IMR-90 (cell line): ENCODE results near the gene COLEC11. TPM values are rescaled to one million over a fixed set of nuclear protein-coding genes. Genes with fewer than 3 reads are reported as not detected.
A peak's percentile ranks its signal among the peaks of the same experiment; 100 is the strongest.

Experiments
- ATAC-seq: fragments of 200-7000 bp; cut with Tn5 transposase; 2 replicates; pipeline ENCODE4 v1.9.1; 2020; ENCODE audit warnings: low read depth, mild to moderate bottlenecking, moderate library complexity
- BruUV-seq: library from RNA; stranded (reverse); fragments of 400-500 nt; replicated peaks from 2 replicates; lab custom pipeline; 2021; lab: Mats Ljungman, UMichigan
- CTCF ChIA-PET: fragments of 300-600 bp; formaldehyde crosslinking; extraction: SDS; loops from one replicate; lab custom pipeline; 2021; ENCODE audit warnings: antibody characterized with exemption; lab: Yijun Ruan, JAX
- POLR2A ChIA-PET: fragments of 300-600 bp; sonication (Branson Sonifier 250); formaldehyde crosslinking; loops from one replicate; lab custom pipeline; 2022; ENCODE audit warnings: antibody characterized with exemption; ENCODE audit not compliant: unreplicated experiment; lab: Charles Lee
- DNase-seq: peaks from one replicate; pipeline ENCODE4 v3.0.0; 2013
- H2AFZ ChIP-seq: replicated peaks from 2 replicates; pipeline ENCODE3; 2013; ENCODE audit warnings: low read length, mild to moderate bottlenecking; ENCODE audit not compliant: poor library complexity
- H2AK5ac ChIP-seq: 2 replicates; pipeline ENCODE4 v1.6.1; 2013; ENCODE audit warnings: low read depth, low read length, inconsistent platforms
- H2AK9ac ChIP-seq: replicated peaks from 2 replicates; pipeline ENCODE3; 2013; ENCODE audit warnings: mild to moderate bottlenecking, low read depth, low read length, moderate library complexity; ENCODE audit not compliant: poor library complexity
- H2BK120ac ChIP-seq: 2 replicates; pipeline ENCODE4 v1.6.1; 2013; ENCODE audit warnings: low read depth, low read length, inconsistent platforms
- H2BK15ac ChIP-seq: 3 replicates; pipeline ENCODE4 v1.6.1; 2013; ENCODE audit warnings: low read depth, low read length, inconsistent platforms
- H2BK20ac ChIP-seq: 2 replicates; pipeline ENCODE4 v1.6.1; 2013; ENCODE audit warnings: low read depth, mild to moderate bottlenecking, inconsistent platforms, low read length, moderate library complexity
- H2BK5ac ChIP-seq: 2 replicates; pipeline ENCODE4 v1.6.1; 2013; ENCODE audit warnings: mild to moderate bottlenecking, low read depth, low read length, inconsistent platforms; ENCODE audit not compliant: poor library complexity, severe bottlenecking
- H3K14ac ChIP-seq: replicated peaks from 2 replicates; pipeline ENCODE4 v1.6.1; 2013; ENCODE audit warnings: low read depth, low read length, inconsistent platforms
- H3K18ac ChIP-seq: 2 replicates; pipeline ENCODE4 v1.6.1; 2013; ENCODE audit warnings: low read depth, low read length, control low read depth
- H3K23ac ChIP-seq: 2 replicates; pipeline ENCODE4 v1.6.1; 2013; ENCODE audit warnings: low read depth, low read length, inconsistent platforms
- H3K27ac ChIP-seq: 2 replicates; pipeline ENCODE4 v1.5.1; 2013; ENCODE audit warnings: mild to moderate bottlenecking, control low read depth, low read length; ENCODE audit not compliant: insufficient read depth
- H3K27me3 ChIP-seq: 2 replicates; pipeline ENCODE4 v1.6.1; 2013; ENCODE audit warnings: low read length; ENCODE audit not compliant: control insufficient read depth, insufficient read depth
- H3K36me3 ChIP-seq: 2 replicates; pipeline ENCODE4 v1.6.1; 2013; ENCODE audit warnings: low read length, mixed read lengths; ENCODE audit not compliant: control insufficient read depth, insufficient read depth
- H3K4ac ChIP-seq: 2 replicates; pipeline ENCODE4 v1.6.1; 2013; ENCODE audit warnings: low read depth, low read length, inconsistent platforms
- H3K4me1 ChIP-seq: 2 replicates; pipeline ENCODE4 v1.6.1; 2013; ENCODE audit warnings: low read length, mixed read lengths; ENCODE audit not compliant: control insufficient read depth, insufficient read depth
- H3K4me2 ChIP-seq: 2 replicates; pipeline ENCODE4 v1.6.1; 2013; ENCODE audit warnings: low read depth, mild to moderate bottlenecking, control low read depth, low read length, moderate library complexity
- H3K4me3 ChIP-seq: 2 replicates; pipeline ENCODE4 v1.5.1; 2013; ENCODE audit warnings: low read depth, mild to moderate bottlenecking, control low read depth, low read length, moderate library complexity; ENCODE audit not compliant: insufficient read depth
- H3K56ac ChIP-seq: 2 replicates; pipeline ENCODE4 v1.6.1; 2013; ENCODE audit warnings: low read length, inconsistent platforms; ENCODE audit not compliant: insufficient read depth; ENCODE audit errors: extremely low read depth
- H3K79me1 ChIP-seq, 2 experiments: 2 replicates each; pipeline ENCODE4 v1.6.1; 2013; ENCODE audit warnings: low read length in 2 of 2, inconsistent platforms in 1 of 2, low read depth in 1 of 2
- H3K9ac ChIP-seq: 2 replicates; pipeline ENCODE4 v1.6.1; 2013; ENCODE audit warnings: low read depth, low read length, control low read depth
- H3K9me1 ChIP-seq: 2 replicates; pipeline ENCODE4 v1.6.1; 2013; ENCODE audit warnings: low read length, inconsistent platforms; ENCODE audit not compliant: insufficient read depth
- H3K9me3 ChIP-seq: 2 replicates; pipeline ENCODE4 v1.6.1; 2013; ENCODE audit warnings: low read length; ENCODE audit not compliant: control insufficient read depth, insufficient read depth
- H4K20me1 ChIP-seq: 2 replicates; pipeline ENCODE4 v1.6.1; 2013; ENCODE audit warnings: low read length, inconsistent platforms; ENCODE audit not compliant: insufficient read depth
- H4K5ac ChIP-seq: 2 replicates; pipeline ENCODE4 v1.6.1; 2013; ENCODE audit warnings: mild to moderate bottlenecking, low read depth, low read length, control low read depth
- H4K8ac ChIP-seq, 2 experiments: 2 replicates each; pipeline ENCODE4 v1.6.1; 2013; ENCODE audit warnings: low read depth in 2 of 2, low read length in 2 of 2, control low read depth in 1 of 2, inconsistent platforms in 1 of 2
- H4K91ac ChIP-seq: 2 replicates; pipeline ENCODE4 v1.6.1; 2013; ENCODE audit warnings: low read depth, low read length, inconsistent platforms; ENCODE audit not compliant: insufficient read depth
- BHLHE40 ChIP-seq: fragments of 150-350 bp; IDR thresholded peaks from 2 replicates; pipeline ENCODE4 v1.6.1; 2016; ENCODE audit warnings: mild to moderate bottlenecking, low read depth, low read length
- CEBPB ChIP-seq: IDR thresholded peaks from 2 replicates; pipeline ENCODE4 v1.6.1; 2012; ENCODE audit warnings: low read depth, low read length, improper control_type of control experiment
- CHD1 ChIP-seq: IDR thresholded peaks from 2 replicates; pipeline ENCODE4 v1.6.1; 2012; ENCODE audit warnings: low read depth, low read length, improper control_type of control experiment
- CTCF ChIP-seq: conservative IDR thresholded peaks from 2 replicates; pipeline ENCODE4 v1.5.1; 2012; ENCODE audit warnings: mild to moderate bottlenecking, low read depth, low read length, improper control_type of control experiment
- FOS ChIP-seq: fragments of 150-350 bp; IDR thresholded peaks from 2 replicates; pipeline ENCODE4 v1.6.1; 2016; ENCODE audit warnings: low read depth, low read length
- MAFK ChIP-seq: IDR thresholded peaks from 2 replicates; pipeline ENCODE4 v1.6.1; 2012; ENCODE audit warnings: low read depth, low read length, improper control_type of control experiment
- MAZ ChIP-seq: IDR thresholded peaks from 2 replicates; pipeline ENCODE4 v1.6.1; 2012; ENCODE audit warnings: low read depth, mild to moderate bottlenecking, low read length, improper control_type of control experiment, moderate library complexity, borderline replicate concordance
- NFE2L2 ChIP-seq: fragments of 150-350 bp; IDR thresholded peaks from 2 replicates; pipeline ENCODE4 v1.6.1; 2016; ENCODE audit warnings: low read depth, mild to moderate bottlenecking, low read length
- POLR2A ChIP-seq: IDR thresholded peaks from 2 replicates; pipeline ENCODE4 v1.6.1; 2012; ENCODE audit warnings: mild to moderate bottlenecking, low read depth, low read length
- SMC3 ChIP-seq: fragments of 150-350 bp; IDR thresholded peaks from 2 replicates; pipeline ENCODE4 v1.6.1; 2016; ENCODE audit warnings: low read depth, mild to moderate bottlenecking, antibody characterized with exemption, low read length, moderate library complexity
- USF2 ChIP-seq: fragments of 150-350 bp; IDR thresholded peaks from 2 replicates; pipeline ENCODE4 v1.6.1; 2017; ENCODE audit warnings: mild to moderate bottlenecking, antibody characterized with exemption, low read length, low read depth
- WGBS, 2 experiments: methylation state at CpG; one replicate each; pipeline versions ENCODE4 v1.1.5 to v1.1.7; 2013; ENCODE audit warnings: missing lambda C conversion rate in 2 of 2; ENCODE audit not compliant: insufficient read length in 1 of 2; ENCODE audit errors: extremely low coverage in 2 of 2; 5-methylcytosine and 5-hydroxymethylcytosine counted together
- dilution Hi-C: fragments of 300-500 bp; cut with HindIII; formaldehyde crosslinking; loops from one replicate; pipeline ENCODE4 v1.14.3; 2018; ENCODE audit warnings: low sequenced_read_pairs; ENCODE audit not compliant: unreplicated experiment
- in situ Hi-C: fragments of 300-500 bp; cut with MboI; formaldehyde crosslinking; loops from 3 replicates; pipeline ENCODE4 v1.14.3; 2019; ENCODE audit warnings: low sequenced_read_pairs, inconsistent platforms, mixed read lengths
- intact Hi-C: fragments of 100-400 bp; cut with micrococcal nuclease; formaldehyde crosslinking; loops from 2 replicates; pipeline ENCODE4 v1.10.0; 2022
- polyA plus RNA-seq, 3 experiments: library from polyadenylated mRNA; depleted of rRNA; stranded (reverse); fragments of >200 nt; gene quantifications; 2 replicates each; pipeline ENCODE4 v1.2.3, GENCODE V29; 2012; ENCODE audit warnings: low replicate concordance in 1 of 3
- total RNA-seq: library from RNA; depleted of rRNA; stranded (reverse); fragments of >200 nt; gene quantifications from 2 replicates; pipeline ENCODE4 v1.2.3, GENCODE V29; 2012

The COLEC11 gene
- total and polyA plus RNA-seq, 2 of the 4 experiments (the other 2 are of a cell fraction): under 0.01 to 0.24 TPM

GRCh38 chr2:3665886-3666612 lies 71.1 kb downstream of the COLEC11 start (continued):
- TF ChIP-seq BHLHE40 (no peak), POLR2A (no peak)

GRCh38 chr2:3666613-3666975 lies 71.7 kb downstream of the COLEC11 start:
- H2BK5ac ChIP-seq: no peak overlapping the region
- dilution Hi-C loops: no loop called here
- H2AK9ac ChIP-seq: no peak overlapping the region
- H4K5ac ChIP-seq: peak overlapping the region; percentile 20
- H3K4me3 ChIP-seq: no peak overlapping the region
- H2BK15ac ChIP-seq: no peak overlapping the region; the same call in 2 of the 3 replicates
- H3K27ac ChIP-seq: no peak overlapping the region; the same call in 1 of the 2 replicates
- peaks cover 4% of the 10 kb centered on the region; the same call in 1 of the 2 replicates for H3K4me1 ChIP-seq
- no peak overlapping the region for H3K56ac ChIP-seq
- H3K14ac ChIP-seq: no peak overlapping the region
- in situ Hi-C loops: loop anchor here (25.0 kb wide), 1 partner anchor 1804 kb away; no protein-coding TSS in a partner anchor
- no peaks in the 10 kb centered on the region for H3K9me3 ChIP-seq
- no peaks in the 10 kb centered on the region; the same call in 1 of the 2 replicates for H3K27me3 ChIP-seq
- 0 out of 2 replicates have a peak overlapping the region, but pooled peaks have one; percentile 24 for H3K23ac ChIP-seq
- no peak overlapping the region for H3K4me2 ChIP-seq
- H3K18ac ChIP-seq: peak overlapping the region; percentile 33
- peak overlapping the region; percentile 63; the same call in 1 of the 2 replicates for H2AK5ac ChIP-seq
- intact Hi-C loops: no loop called here
- POLR2A ChIA-PET: no interaction called here
- DNase-seq: no peak
- H2BK20ac ChIP-seq: no peak overlapping the region; the same call in 1 of the 2 replicates
- H3K9ac ChIP-seq: no peak overlapping the region
- no peaks in the 10 kb centered on the region for H3K9me1 ChIP-seq
- H3K4ac ChIP-seq: peak overlapping the region; percentile 38; the same call in 1 of the 2 replicates
- H4K8ac ChIP-seq: no peak overlapping the region
- BruUV-seq: no TSS peak
- WGBS, 2 experiments: 94% methylated on average over 3 of the region's 18 CpGs; no CpG with 5 or more reads in 1 of the 2 experiments
- no peaks in the 10 kb centered on the region for H3K36me3 ChIP-seq
- H2BK120ac ChIP-seq: peak overlapping the region; percentile 49; the same call in 1 of the 2 replicates
- H4K91ac ChIP-seq: no peak overlapping the region
- no peaks in the 10 kb centered on the region for H4K20me1 ChIP-seq
- TF ChIP-seq CEBPB: no peak
- TF ChIP-seq NFE2L2: no peak
- no peak for TF ChIP-seq BHLHE40
- no peak for TF ChIP-seq CTCF
- TF ChIP-seq MAFK: no peak
- TF ChIP-seq CHD1: no peak
- no peak for TF ChIP-seq USF2
- TF ChIP-seq FOS: no peak
- TF ChIP-seq MAZ: no peak
- no peak for TF ChIP-seq SMC3
- no peak for TF ChIP-seq POLR2A
- H2AFZ ChIP-seq: no peak overlapping the region
- H3K79me1 ChIP-seq: no peaks in the 10 kb centered on the region
- CTCF ChIA-PET: interaction anchor here (1.0 kb wide), 1 partner anchor 61 kb away, joined by 3 read pairs; no protein-coding TSS in a partner anchor
- no peak for ATAC-seq
